Activated gamma-delta T cell treated with Interleukin-2 at 50 U/mL for 16 hours (primary cell): ENCODE measurements around the gene EML5.

Experiments
- DNase-seq: peaks from one replicate; pipeline ENCODE4 v3.0.0-alpha.2; 2020

EML5 gene

GRCh38 chr14:88698651-88699050, 94.1 kb downstream of the EML5 start:
- DNase-seq = no peak

- no peak for DNase-seq
Measured at GRCh38 chr14:88695870-88696269, 96.9 kb downstream of the EML5 start.

GRCh38 chr14:88688386-88688785, 104.4 kb downstream of the EML5 start:
- no peak for DNase-seq

DNA sequence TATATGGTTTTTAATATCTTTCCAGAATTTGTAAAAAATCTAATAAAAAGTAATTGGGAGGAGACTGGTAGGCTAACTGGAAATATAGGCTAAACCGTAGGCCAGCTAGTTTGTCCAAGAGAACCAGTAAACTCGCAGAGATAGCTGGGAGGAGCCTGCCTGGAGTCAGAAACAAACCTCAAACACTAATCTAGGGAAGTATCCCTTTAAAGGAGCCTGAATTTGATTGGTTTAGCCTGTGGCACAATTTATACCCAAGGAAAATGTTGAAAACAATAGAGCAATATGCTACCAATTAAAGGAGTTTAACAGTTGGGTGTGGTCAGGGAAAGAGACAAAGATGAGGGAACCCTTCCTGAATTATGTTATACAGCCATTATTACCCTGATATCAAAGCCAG, 109.6 kb downstream of the EML5 start:
- no peak for DNase-seq

DNA sequence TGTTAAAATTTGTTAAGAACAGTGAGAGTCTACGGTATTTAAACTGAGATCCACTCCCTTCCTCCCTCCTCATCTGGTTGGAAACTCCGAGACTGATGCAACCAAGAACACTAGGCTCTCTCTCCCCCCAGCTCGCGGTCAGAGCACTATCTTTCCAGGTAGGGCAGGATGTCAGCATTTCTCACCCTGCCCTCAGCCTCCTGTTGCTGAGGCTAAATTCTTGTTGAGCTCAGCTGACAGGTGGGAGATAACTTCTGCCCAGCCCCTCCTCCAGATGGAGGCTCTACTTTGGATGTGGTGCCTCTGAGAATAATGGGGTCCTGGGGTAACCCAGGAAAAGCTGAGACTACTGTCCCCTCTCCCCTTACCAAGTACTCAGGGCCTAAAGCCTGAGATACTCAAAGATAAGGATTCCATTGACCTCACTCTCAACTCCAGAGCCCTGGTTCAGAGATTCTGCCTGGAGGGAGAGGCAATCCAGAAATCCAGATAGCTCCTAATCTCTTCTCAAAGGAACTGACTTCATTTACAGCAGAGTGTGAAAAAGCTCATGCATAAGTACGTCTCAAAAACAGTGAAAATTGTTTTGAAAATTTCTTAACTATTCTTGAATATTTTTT, 110.1 kb downstream of the EML5 start:
- DNase-seq = no peak

DNA sequence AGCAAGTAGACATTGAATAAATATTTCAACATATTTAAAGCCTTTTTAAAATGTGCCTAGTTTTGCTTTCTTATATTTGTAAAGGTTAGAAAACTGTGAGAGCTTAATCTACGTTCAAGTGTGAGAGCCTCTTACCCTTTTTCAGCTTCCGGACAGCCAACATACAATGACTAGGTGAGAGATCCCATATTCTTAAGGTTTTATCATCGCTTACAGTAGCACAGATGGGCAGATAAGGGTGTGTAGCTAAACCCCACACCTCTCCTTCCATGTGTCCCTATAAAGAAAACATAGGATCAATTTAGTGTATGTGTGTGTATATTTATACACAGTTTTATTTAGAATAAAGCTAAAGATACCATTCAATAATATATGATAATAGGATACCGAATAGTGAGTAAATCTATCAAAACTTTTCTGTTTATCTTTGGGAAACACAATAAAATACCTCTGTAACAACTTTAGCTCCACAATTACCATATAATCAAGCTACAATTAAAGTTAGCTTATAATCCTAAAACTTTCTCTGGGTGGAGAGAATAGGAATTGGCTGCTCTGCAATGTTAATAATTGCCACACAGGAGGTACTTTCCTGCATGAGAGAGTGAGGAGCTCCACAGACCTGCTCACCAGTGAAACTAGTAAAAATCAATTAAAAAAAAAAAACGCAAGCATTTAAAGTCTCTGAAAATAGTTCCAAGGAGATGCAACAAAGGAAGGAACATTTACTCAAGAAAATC, 110.8 kb downstream of the EML5 start:
- no peak for DNase-seq

- DNase-seq = no peak
Measured at GRCh38 chr14:88669346-88669745, 123.4 kb downstream of the EML5 start.

DNA sequence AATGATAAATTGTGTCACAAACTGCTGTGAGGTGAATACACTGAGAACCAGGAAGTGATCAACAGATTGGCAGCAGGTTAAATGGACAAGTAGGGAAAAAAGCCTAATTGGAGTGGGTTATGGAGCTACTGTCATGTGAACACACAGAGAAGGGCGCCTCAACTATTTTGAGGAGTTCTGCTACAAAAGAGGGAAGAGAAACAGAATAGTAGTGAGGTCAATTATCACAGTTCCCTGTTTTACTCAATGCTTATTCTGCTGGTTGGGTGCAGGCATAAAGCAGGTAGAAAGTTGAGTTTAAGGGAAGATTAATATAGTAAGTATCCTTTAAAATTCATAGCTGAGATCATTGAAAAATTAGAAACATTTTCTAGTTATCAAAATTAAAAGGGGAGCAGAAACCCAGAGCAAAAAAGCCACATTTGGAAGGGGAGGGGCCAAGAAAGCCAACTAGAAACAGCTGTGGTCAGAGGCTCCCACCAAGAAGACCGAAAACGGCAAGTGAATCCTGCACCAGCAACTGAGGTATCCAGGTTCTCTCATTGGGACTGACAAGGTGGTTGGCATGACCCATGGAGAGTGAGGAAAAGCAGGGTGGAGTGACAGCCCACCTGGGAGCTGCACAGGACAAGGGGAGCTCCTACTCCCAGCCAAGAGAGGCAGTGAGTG, 124.2 kb downstream of the EML5 start:
- DNase-seq = no peak

- DNase-seq = peak; percentile 26
Measured at GRCh38 chr14:88667555-88668273, 125.0 kb downstream of the EML5 start.

GRCh38 chr14:88660056-88660455, 132.7 kb downstream of the EML5 start:
- DNase-seq = no peak

DNA sequence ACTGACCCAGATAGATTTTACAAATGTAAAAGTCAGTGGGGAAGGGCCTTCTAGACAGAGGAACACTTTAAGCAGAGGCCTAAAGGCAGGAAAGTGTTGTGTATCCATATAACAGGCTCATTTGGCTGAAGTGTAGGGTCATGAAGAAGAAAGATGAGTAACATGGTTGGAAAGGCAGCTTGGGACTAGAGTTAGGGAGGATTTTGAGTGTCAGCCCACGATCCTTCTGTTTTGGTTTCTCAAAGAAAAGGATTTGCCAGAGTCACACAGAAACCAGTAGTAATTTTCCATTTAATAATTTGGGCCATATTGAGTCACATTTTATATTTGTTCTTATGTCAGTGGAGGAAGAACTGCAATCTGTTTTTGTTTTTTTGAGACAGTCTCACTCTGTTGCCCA, 153.5 kb downstream of the EML5 start:
- DNase-seq = no peak

- no peak for DNase-seq
Measured at GRCh38 chr14:88632512-88632911, 160.2 kb downstream of the EML5 start.

- no peak for DNase-seq
Measured at GRCh38 chr14:88631091-88631490, 161.7 kb downstream of the EML5 start.

DNA sequence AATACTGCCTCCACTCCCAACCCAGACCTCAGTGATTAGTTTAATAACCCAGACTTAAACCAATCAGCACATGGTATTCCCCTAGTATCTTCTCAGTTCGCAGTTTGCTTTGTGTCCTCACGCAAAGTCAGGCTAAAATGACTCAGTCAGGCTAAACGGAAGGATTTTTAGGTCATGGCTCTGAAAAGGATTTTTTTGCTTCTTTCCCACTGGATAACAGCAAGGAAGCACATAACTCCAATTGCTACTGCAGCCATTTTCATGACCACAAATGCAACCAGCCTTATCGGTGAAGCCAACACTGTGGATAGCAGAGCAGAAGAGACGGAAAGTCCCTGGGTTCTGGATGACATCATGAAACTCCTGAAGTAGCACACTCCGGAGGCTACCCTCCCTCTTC, 162.2 kb downstream of the EML5 start:
- DNase-seq = no peak

- DNase-seq = no peak
Measured at GRCh38 chr14:88628462-88628861, 164.3 kb downstream of the EML5 start.

DNA sequence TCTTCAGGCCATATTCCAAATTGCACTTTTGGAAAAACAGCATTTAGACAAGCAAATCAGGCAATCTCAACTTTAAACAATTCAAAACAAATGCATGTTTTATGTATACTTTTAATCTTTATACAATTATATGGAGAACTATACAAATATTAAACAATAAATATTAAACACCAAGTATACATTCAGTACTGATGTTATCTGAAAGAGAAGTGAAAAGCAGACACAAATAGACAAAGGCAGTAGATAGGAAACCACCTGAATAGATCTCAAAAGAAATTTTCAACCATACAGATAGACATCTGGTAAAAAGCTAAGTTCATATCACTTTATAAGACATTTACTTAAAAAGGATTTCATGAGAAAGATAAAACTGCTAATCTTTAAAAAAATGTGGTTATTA, 164.7 kb downstream of the EML5 start:
- no peak for DNase-seq

GRCh38 chr14:88625671-88626070, 167.1 kb downstream of the EML5 start:
- no peak for DNase-seq

- no peak for DNase-seq
Measured at GRCh38 chr14:88621100-88621499, 171.7 kb downstream of the EML5 start.

DNA sequence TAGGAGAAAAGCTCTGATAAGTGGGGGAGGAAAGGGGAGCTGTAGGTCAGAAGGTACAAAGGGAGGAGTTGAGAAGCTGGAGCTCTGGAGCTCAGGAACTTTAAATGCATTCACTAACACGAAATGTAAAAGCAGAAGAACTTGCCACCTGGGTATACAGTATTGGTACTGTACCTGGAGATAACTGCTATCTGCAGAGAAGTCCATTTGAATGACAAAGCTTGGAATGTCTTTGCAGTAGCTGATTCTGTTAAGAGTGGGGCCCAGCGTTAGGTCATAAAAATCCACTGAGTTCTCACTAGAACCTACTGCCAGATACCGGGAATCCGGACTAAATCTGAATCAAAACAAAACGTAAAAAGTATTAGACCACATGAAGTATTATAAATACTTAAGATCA, 174.3 kb downstream of the EML5 start:
- DNase-seq = no peak

- no peak for DNase-seq
Measured at GRCh38 chr14:88617479-88617878, 175.3 kb downstream of the EML5 start.

DNA sequence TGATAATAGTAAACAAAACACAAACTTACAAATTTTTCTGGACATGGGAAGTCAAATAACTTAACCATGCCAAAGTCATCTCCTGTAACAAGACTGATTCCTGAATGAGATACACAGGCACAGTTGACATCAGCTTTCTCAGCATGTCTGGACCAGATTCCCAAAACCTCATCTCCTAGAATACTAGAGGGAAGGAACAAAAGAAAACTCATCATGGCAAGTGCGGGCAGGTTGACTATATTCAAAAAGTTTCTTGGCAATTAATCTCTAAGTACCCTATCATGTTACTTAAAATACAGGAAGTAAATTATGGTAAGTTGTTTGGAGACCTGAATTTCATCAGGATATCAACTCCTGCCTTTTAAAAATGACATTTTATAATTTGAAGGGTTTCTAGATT, 176.1 kb downstream of the EML5 start:
- DNase-seq = no peak

DNA sequence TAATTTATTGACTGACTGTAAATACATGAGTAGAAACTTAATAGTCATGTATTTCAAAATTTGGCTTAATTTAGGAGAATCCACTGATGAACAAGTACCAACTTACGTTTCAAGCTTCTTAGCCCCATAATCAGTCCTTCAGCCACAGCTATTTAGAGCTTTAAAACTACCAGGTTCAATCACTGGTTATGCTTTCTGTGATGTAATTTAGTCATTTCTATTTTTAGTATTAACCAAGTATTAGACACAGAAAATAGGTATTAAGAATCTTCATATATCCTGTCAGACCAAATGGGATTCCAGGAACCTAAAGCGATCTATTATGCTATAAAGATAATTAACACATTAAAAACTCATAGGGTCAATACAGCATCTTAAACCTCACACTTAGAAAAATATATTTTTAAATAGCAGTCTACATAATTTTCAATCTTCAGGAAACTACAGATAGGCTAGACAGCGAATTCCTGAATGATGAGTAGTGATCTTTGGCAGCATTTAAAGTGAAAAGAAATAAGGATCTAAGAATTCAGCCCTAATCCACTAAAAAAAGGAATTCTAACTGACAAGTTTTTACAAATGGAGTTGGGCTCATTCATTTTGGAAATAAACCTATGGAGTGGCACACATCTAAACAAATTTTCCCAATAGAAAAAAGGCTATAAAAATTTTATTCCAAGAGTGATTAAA, 178.4 kb downstream of the EML5 start:
- DNase-seq = no peak

DNA sequence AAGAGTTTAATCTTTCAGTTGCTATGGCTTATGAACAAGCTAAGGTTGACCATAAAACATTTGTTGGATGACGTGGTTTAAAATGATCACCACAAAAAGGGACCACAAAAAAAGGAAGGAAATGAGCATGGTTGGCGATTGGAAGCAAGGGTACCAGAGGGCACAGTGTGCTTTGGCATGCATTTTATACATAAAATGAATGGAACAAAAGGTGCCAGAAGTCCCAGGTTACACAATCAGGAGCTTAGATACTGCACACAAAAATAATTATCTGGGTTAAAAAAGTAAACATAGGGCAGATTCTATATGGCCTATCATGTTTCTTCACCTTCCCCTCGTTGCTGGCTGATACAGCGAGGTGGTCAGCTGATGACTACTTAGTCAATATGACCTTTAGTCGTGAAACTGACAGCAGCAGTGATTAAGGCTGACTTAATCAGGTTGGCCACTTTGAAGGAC, 179.2 kb downstream of the EML5 start:
- no peak for DNase-seq
